Measurements from ENCODE around the gene GALNT10.

The GALNT10 gene

DNA sequence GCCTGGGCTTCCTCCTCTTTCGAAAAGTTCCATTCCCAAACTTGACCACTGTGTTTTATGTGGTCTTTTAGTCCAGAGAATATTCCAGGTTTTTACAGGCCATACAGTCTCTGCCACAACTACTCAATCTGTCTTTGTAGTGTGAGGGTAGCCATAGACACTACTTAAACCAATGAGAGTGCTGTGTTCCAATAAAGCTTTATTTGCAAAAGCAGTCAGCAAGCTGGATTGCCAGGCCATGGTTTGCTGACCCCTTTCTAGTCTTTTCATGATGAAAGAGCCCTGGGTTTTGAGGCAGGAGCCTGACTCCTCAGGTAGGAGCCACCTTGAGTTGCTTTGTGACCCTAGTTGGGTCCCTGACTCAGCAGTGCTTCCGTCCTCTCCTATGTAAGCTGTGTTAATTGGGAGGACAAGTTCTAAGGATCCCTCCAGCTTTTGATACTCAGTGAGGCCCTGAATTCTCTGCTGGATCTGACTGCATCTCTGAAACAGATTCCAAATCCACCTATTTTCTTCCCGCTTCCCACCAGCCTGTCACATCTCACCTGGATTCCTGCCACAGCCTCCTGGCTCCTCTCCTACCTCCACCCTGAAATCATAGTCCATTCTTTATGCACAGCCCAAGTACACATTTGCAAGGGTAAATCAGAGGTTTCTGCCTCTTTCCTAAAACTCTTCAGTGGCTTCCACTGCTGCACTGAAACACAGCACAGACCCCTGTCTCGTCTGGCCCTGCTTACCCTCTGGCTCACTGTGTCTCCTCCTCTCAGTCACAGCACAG is 13.5 kb downstream of the GALNT10 start:
- no peak for DNase-seq (ENCODE audit: low spot score)

DNA sequence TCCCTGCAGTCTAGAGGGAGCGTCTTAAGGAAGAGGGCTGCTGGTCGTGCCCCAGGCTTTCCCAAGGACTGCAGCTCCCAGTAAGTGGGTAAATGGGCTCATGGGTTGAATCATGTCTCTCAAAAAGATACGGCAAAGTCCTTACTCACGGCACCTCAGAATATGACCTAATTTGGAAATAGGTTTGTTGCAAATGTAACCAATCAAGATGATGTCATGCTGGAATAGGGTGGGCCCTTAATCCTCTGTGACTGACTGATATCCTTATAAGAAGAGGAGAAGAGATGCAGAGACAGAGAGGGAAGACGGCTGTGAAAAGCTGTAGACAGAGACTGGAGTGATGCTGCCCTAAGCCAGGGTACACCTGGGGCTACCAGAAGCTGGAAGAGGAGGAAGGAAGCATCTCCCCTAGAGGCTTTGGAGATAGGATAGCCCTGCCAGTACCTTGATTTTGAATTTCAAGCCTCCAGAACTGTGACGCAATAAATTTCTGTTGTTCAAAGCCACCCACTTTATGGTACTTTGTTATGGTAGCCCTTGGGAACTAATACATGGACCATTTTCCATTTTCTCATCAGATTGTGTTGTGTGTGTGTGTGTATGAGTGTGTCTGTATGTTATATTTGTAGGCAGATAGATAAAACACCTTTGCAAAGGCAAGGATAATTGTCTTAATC is 15.0 kb downstream of the GALNT10 start:
- no peak for DNase-seq (ENCODE audit: low spot score)

DNA sequence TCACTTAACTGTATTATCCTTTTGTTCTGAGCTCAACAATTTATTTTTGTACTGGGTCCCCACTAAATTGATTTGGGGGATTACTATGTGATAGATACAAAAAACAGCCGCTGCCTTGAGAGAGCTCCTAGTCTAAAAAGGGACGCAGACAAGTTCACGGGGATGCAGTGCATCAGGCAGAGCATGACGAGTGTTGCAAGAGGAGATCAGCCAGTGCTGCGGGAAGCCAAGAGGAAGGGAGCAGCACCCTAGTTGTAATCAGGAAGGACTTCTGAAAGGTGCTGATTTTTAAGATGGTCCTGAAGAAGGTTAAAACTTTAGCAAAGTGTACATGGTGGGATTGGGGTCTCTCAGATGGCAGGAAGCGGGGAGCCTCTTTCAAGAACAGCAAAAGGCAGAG is 15.8 kb downstream of the GALNT10 start:
- no peak for DNase-seq (ENCODE audit: low spot score)

DNA sequence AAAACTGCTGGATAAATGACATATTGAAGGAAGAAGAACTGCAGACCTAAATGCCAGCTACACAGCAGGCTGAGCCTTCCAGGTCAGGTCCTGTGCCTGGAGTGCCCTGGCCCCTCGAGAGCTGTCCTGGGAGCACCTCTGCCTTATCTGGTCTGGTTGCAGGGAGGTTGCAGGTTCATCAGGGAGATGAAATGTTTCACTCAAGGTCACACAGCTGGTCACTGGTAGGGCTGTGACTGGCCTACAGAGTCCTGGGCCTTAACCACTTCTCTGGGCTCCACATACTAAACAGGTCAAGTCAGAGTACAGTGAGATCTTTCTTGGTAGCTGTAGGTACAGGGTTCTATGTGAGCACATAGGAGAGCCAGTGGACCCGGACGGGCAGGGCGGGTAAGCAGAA is 16.7 kb downstream of the GALNT10 start:
- DNase-seq (ENCODE audit: low spot score), result no peak

DNA sequence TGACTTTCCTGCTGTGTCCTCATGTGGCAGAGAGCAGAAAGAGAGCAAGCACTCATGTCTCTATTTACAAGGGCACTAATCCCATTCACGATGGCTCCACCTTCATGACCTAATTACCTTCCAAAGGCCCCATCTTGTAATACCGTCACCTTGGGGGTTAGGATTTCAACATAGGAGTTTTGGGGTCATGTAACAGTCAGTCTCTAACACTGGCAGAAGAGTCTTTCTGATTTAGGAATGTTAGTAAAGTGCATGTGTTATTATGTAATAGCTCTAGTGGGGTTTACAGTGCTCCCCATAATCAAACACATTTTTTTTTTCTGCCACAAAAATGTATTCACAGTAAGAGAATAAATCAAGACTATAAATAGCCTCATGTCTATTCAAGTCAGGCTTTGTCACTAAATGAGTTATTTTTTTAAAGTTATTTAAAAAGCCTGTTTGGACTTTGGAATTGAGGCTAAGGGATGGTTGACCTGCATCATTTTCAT is 19.1 kb downstream of the GALNT10 start:
- no peak for DNase-seq (ENCODE audit: low spot score)

DNA sequence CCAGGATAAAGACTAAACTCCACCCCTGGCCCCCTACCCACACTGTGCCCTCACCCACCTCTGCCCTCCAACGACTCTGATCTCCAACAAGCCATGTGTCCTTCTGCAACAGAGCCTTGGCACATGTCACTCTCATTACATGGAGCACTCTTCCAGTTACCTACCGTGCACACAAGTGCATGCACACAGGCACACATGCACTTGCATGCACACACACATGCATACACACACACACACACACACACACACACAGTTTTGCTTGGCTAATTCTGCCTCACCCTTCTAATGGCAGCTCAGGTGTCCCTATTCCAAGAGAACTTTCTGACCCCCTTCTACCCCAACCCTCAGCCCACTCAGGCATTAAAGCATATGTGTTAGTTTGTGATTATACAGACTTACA is 19.6 kb downstream of the GALNT10 start:
- DNase-seq (ENCODE audit: low spot score), result no peak

DNA sequence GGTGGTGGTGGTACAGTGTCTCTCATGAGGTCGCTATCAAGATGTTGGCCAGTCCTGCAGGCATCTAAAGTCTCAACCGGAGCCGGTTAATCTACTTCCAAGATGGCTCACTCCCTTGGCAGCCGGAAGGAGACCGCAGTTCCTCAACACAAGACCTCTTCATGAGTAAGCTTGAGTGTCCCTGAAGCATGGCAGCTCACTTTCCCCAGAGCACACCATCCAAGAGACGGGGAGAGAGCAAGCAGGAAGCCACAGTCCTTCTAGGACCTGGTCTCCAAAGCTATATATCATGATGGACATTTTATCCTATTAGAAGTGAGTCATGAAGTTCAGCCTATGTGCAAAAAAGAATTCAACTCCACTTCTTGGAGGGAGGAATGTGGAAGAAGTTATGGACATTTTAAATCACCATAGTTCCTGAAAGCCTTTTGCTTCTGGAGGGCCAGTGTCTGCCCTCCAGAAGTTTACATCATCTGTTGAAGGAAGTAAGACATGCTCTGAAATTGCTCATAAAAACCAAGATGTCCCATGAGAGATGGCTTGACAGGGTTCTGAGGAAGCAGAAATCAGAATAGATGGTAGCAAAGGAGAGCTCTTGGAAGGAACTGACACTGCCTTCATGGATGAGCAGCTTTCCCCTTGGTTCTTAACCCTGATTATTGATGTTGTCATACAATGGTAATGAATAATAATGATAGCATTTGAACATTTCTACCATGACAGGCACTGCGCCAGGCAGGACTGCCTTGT is 21.3 kb downstream of the GALNT10 start:
- DNase-seq (ENCODE audit: low spot score), result no peak

DNA sequence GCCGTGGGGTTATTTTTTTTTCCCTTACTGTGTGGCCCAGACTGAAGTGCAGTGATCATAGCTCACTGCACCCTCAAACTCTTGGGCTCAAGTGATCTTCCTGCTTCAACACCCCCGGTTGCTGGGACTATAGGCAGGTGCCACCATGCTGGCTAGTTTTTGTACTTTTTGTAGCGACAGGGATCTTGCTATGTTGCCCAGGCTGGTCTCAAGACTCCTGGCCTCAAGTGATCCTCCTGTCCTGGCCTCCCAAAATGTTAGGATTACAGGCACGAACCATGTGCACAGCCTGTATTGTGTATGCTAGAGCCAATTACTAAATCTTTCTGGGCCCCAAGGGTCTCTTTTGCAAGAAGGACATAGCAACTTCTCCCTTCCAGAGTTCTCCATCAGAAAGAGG is 23.1 kb downstream of the GALNT10 start:
- DNase-seq (ENCODE audit: low spot score), result no peak

DNA sequence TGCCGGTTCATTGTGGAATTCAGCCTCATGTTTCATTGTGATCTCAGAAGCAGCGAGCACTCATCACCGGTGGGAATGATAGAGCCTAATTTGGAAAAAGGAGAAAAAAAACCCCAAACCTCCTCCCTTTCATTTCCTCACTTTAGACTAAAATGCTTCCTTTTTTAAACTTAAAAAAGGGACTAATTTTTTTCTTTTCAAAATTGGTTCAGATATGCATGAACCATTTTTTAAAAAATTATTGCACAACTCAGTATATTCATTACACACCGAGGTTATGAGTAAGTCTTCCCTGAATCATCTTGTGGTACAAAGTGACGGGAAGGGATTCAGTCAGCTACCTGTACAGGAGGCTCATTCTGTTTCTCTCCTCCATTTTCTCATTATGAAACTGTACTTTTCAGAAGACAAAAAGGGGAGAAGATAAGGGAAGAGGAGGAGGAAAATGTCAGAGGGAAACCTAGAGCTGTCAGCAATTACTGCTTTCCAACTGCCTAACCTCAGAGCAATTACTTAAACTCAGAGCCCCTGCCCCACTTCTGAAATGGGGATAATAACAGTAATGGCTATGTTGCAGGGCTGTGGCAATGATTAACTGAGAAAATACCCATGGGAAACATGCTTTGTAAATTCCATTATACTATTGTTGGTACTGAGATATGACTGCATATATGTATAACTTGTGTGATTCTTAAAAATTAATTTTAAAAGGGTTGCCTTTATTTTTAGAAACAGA is 24.0 kb downstream of the GALNT10 start:
- DNase-seq (ENCODE audit: low spot score), result no peak

DNA sequence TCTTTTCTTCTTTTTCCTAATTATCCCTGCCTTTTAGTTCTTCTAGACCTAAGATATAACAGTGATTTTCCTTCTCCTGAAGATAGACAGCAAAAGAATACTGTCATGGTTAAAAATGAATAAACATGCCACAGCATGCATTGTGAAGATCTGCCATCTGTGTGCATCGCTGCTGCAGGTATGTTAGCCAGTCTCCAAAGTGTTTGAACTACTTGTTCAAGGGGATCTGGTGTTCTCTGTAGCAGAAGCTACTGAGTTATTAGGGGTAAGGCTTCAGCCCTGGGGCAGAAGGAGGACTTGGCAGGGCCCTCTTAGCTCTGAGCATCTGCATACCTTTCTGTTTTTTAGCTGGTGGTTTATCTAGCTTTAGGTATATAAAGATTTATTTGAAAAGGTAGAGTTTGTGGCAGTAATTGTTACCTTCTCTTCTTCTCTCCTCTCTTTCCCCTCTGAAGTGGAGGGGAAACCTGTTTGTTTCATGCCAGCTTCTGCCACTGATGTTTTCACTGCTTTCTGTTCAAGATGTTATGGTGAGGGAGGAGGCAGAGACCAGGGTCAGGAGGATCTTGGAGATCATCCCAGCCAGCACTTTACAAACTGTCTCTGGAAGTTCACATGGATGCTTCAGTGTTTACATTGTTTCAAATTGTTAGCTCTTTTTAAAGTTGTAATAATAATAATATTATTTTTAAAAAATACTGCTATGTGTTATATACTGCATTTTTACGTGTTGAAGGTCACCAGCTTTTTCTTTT is 25.2 kb downstream of the GALNT10 start:
- no peak for DNase-seq (ENCODE audit: low spot score)

DNA sequence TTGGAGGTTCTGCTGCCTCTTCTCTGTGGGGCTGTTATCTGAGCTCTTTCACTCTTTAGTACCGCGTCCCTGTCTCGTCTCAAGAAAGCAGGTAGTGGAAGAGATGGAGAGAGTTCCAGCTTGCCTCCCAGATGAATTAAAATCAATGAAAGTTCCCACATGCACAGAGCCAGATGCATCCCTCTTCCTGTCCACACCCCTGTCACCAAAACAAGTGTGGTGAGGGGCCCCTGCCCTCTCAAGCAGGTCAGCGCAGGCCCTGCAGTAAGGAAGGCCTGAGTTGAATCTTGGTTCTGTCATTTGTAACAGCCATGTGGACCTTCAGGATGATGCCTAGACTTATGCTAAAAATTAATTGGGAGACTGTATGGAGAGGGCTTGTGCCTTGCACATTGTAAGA is 26.9 kb downstream of the GALNT10 start:
- no peak for DNase-seq (ENCODE audit: low spot score)

DNA sequence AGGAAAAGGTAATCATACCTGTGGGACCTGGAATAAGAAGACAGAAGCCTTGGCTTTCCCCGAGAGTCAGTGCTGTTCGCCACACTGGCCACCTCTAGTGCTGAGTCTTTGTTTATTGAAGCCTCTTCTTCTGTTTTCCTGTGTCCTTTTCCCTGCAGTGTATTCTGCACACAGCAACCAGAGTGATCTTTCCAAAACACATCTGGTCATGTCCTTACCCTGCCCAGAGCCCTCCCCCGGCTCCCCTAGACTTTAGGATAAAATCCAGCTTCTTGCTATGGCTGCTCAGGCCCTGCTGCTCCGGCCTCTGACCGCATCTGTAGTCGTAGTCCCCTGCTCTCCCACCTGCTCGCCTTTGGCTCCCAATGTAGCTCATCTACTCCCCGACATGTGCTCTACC is 28.3 kb downstream of the GALNT10 start:
- no peak for DNase-seq (ENCODE audit: low spot score)

DNA sequence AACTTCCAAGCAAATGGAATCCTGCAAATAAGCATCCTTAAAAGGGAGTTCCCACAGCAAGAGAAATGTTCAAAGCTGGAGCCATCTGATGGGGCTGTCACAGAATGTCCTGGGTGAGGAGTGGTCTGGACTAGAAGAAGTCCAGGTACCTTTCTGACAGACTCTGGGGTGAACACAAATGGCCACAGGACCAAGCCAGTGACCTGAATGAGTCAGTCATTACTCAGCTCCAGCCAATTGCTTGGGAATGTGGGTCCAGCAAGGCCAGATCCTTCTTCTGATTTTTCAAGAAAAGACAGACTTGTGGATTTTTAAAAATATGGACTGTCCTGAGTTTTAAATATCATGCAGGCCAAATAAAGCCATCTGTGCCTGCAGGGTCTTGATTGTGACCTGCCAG is 30.1 kb downstream of the GALNT10 start:
- no peak for DNase-seq (ENCODE audit: low spot score)

DNA sequence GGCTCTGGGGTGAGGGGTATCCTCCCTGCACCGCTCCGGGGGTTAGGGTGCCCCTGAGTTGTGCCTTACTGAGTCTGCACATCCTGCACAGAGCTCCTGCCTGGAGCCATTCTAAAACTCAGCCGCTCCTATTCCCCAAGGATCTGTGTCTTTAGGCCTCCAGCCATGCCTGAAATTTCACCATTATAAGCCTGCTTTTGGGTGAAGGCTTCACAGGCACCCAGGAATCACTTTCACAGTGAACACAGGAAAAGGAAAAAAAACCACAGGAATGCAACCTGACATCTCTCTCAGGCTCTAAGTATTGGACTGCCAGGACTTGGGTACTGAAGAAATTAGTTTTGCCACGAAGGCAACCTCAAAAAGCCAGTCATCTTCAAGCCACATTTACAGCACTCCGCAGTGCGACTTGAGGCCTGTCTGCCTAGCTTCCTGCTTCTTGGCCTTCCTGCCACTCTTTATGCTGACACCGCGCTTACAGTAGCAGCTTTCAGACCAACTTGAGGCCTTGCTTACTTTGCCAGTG is 30.9 kb downstream of the GALNT10 start:
- DNase-seq (ENCODE audit: low spot score), result no peak

DNA sequence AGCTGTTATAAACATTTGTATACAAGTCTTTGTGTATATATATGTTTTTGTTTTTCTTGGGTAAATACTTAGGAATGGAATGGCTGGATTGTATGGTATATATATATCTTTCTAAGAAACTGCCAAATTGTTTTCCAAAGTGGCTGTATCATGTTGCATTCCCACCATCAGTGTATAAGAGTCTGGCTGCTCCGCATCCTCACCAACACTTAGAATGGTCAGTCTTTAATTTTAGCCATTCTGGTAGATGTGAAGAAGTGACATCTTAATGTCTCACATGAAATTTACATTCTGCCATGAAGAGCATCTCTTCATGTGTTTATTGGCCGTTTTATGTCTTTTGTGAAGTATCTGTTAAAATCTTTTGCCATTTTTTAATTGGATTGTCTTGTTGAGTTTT is 31.9 kb downstream of the GALNT10 start:
- no peak for DNase-seq (ENCODE audit: low spot score)

DNA sequence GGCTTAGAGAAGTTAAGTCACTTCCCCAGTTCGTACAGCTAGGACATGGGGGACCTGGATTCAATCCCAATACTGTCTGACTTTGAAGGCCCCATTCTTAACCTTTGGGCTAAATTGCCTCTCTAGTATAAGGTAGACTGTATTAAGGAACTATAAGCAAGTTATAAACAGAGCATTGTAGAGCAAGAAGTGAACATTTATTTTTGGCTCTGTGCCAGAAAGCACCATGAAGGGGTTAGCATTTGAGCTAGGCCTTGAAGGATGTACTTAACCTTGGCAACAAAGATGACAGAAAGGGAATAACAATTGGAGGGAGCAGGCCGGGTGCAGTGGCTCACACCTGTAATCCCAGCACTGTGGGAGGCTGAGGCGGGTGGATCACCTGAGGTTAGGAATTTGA is 32.8 kb downstream of the GALNT10 start:
- DNase-seq (ENCODE audit: low spot score), result no peak

DNA sequence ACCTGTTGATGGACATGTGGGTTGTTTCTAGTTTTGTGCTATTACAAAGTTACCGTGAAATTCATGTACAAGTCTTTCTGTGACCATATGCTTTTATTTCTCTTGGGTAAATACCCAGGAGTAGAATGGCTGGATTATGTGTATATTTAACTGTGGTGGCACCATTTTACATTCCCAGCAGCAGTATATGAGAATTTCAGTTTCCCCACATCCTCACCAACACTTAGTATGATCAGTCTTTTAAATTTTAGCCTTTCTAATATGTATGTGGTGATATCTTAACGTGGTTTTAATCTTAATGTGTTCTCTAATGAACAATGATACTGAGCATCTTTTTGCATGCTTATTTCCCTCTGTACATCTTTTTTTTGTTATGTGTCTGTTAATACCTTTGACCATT is 36.6 kb downstream of the GALNT10 start:
- no peak for DNase-seq (ENCODE audit: low spot score)

DNA sequence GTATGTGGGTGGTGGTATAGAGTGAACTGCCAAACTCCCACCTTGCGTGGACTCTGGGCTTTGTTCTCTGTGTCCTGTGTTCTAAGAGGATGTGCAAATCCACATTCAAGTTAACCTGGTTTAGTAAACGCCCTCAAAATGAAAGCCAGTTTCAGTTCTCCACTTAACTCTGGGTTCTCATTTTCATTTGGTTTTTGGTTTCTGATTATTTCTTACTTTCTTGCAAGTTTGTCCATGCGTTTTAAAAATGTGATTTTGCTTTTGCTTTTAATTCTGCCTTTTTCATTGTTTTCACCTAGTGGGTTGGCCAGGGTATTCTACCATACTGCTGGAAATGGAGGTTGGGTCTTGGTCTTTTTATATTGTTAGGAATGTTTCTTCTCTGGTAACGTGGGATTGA is 38.2 kb downstream of the GALNT10 start:
- DNase-seq (ENCODE audit: low spot score), result peak; percentile 30

DNA sequence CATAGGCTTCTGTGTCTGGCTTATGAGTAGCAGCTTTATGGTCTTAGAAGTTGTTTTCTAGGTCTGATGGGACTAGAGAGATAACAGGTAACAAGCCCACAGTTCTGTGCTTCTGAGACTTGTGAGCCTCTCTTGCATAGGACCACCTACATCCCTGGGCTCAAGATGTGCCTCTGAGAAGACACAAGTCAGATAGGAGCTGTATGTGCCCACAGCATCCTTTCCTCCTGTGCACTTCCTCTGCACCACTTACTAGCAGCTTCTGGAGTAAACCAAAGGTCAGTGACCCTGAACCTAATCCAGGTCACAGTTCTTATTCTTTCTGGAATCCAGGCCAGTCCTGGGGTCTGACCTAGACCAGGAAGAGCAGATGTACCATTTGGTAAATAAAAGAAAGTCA is 40.0 kb downstream of the GALNT10 start:
- no peak for DNase-seq (ENCODE audit: low spot score)

DNA sequence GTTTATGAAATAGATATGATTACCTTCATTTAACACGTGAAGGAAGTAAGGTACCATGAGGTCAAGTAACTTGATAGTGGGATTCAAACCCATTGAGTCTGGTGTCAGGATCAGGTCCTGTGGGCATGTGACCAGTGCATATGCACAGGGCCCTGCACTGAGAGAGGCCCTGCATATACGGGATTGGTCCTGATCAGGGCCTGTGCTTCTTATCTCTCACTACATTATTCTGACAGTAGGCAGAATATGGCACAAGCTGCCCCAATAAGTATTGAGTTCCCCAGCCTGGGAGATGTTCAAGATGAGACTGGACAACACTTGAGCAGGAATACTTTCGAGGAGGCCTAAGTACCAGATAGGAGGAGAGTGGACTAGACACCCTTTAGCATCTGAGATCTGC is 44.0 kb downstream of the GALNT10 start:
- no peak for DNase-seq (ENCODE audit: low spot score)

DNA sequence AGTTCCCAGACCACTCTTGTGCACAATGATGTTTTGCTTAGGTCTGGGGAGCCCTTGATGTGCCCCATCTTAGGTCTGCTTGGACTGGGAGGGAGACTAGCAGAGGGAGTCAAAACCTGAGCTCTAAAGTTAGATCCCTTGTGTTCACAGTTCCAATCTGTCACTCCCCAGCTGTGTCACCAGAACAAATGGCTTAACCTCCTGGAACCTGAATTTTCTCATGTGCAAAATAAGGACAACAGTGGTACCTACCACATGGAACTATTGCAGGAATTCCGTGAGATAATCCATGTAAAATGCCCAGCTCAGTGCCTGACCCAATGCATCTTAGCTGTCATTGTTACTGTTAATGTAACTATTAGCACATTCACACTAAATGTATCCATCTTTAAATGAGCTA is 45.5 kb downstream of the GALNT10 start:
- DNase-seq (ENCODE audit: low spot score), result no peak

Data from germinal center (tissue), 1 donor.